ENCODE data around the gene TEX10.
"Not testable (repeated sequence)": the region's sequence is repeated elsewhere in the genome, so short reads cannot be mapped to it uniquely, and the experiment has no call there.

Gene TEX10

GRCh38 chr9:100350188-100350587, 2.6 kb downstream of the TEX10 start:
- H3K9me3 ChIP-seq (ENCODE audit: control insufficient read depth, low read length), result peaks cover 4% of the 10 kb centered on the region
- H3K27ac ChIP-seq (ENCODE audit: low read depth, low read length, severe bottlenecking), result no peak overlapping the region
- peaks cover 8% of the 10 kb centered on the region for H3K4me1 ChIP-seq (ENCODE audit: control insufficient read depth, insufficient read depth, low read length, poor library complexity, severe bottlenecking)
- H3K4me3 ChIP-seq (ENCODE audit: extremely low read depth, insufficient read depth, low read length, poor library complexity, severe bottlenecking), result no peak overlapping the region
- peaks cover 25% of the 10 kb centered on the region for H3K36me3 ChIP-seq (ENCODE audit: control insufficient read depth, insufficient read depth, low read length)
- WGBS, 2 experiments (ENCODE audit: insufficient coverage in 2 of 2), result 80 to 100% methylated on average over 1 of the region's 1 CpG

- Histone ChIP-seq H3K4me3 (ENCODE audit: extremely low read depth, insufficient read depth, low read length, poor library complexity, severe bottlenecking) (no peak overlapping the region), H3K27ac (ENCODE audit: low read depth, low read length, severe bottlenecking) (no peak overlapping the region), H3K9me3 (ENCODE audit: control insufficient read depth, low read length) (no peaks in the 10 kb centered on the region), H3K4me1 (ENCODE audit: control insufficient read depth, insufficient read depth, low read length, poor library complexity, severe bottlenecking) (peaks cover 8% of the 10 kb centered on the region), H3K36me3 (ENCODE audit: control insufficient read depth, insufficient read depth, low read length) (peaks cover 39% of the 10 kb centered on the region)
- 90 to 93% methylated on average over 1 to 3 of the region's 3 CpGs for WGBS, 2 experiments (ENCODE audit: insufficient coverage in 2 of 2)
Measured at GRCh38 chr9:100346836-100347235, 5.9 kb downstream of the TEX10 start.

- Histone ChIP-seq H3K9me3 (ENCODE audit: control insufficient read depth, low read length) (no peaks in the 10 kb centered on the region), H3K36me3 (ENCODE audit: control insufficient read depth, insufficient read depth, low read length) (peaks cover 67% of the 10 kb centered on the region), H3K4me1 (ENCODE audit: control insufficient read depth, insufficient read depth, low read length, poor library complexity, severe bottlenecking) (no peaks in the 10 kb centered on the region), H3K4me3 (ENCODE audit: extremely low read depth, insufficient read depth, low read length, poor library complexity, severe bottlenecking) (no peak overlapping the region), H3K27ac (ENCODE audit: low read depth, low read length, severe bottlenecking) (no peak overlapping the region)
- 100% methylated on average over 3 of the region's 3 CpGs for WGBS, 2 experiments (ENCODE audit: insufficient coverage in 2 of 2)
Measured at GRCh38 chr9:100341889-100342288, 10.9 kb downstream of the TEX10 start.

GRCh38 chr9:100340224-100340623, 12.5 kb downstream of the TEX10 start:
- no peaks in the 10 kb centered on the region for H3K4me1 ChIP-seq (ENCODE audit: control insufficient read depth, insufficient read depth, low read length, poor library complexity, severe bottlenecking)
- peaks cover 65% of the 10 kb centered on the region for H3K36me3 ChIP-seq (ENCODE audit: control insufficient read depth, insufficient read depth, low read length)
- H3K9me3 ChIP-seq (ENCODE audit: control insufficient read depth, low read length), result no peaks in the 10 kb centered on the region
- H3K4me3 ChIP-seq (ENCODE audit: extremely low read depth, insufficient read depth, low read length, poor library complexity, severe bottlenecking), result no peak overlapping the region
- no peak overlapping the region for H3K27ac ChIP-seq (ENCODE audit: low read depth, low read length, severe bottlenecking)
- WGBS, 2 experiments (ENCODE audit: insufficient coverage in 2 of 2), result no CpG with 5 or more reads among the region's 2 CpGs

GRCh38 chr9:100338736-100339135, 14.0 kb downstream of the TEX10 start:
- WGBS, 2 experiments (ENCODE audit: insufficient coverage in 2 of 2), result 83 to 90% methylated on average over 2 of the region's 5 CpGs
- not testable (repeated sequence) for H3K4me3 ChIP-seq (ENCODE audit: extremely low read depth, insufficient read depth, low read length, poor library complexity, severe bottlenecking); H3K4me1 ChIP-seq (ENCODE audit: control insufficient read depth, insufficient read depth, low read length, poor library complexity, severe bottlenecking); H3K27ac ChIP-seq (ENCODE audit: low read depth, low read length, severe bottlenecking); H3K9me3 ChIP-seq (ENCODE audit: control insufficient read depth, low read length)
- peaks cover 74% of the 10 kb centered on the region for H3K36me3 ChIP-seq (ENCODE audit: control insufficient read depth, insufficient read depth, low read length)

GRCh38 chr9:100324594-100325200, 28.0 kb downstream of the TEX10 start:
- peaks cover 43% of the 10 kb centered on the region for H3K36me3 ChIP-seq (ENCODE audit: control insufficient read depth, insufficient read depth, low read length)
- no CpG with 5 or more reads among the region's 4 CpGs for WGBS, 2 experiments (ENCODE audit: insufficient coverage in 2 of 2)

GRCh38 chr9:100322954-100323536, 29.7 kb downstream of the TEX10 start:
- H3K27ac ChIP-seq (ENCODE audit: low read depth, low read length, severe bottlenecking), result no peak overlapping the region

More at GRCh38 chr9:100324594-100325200, 28.0 kb downstream of the TEX10 start:
- Histone ChIP-seq H3K27ac (ENCODE audit: low read depth, low read length, severe bottlenecking) (no peak overlapping the region), H3K4me3 (ENCODE audit: extremely low read depth, insufficient read depth, low read length, poor library complexity, severe bottlenecking) (no peak overlapping the region), H3K9me3 (ENCODE audit: control insufficient read depth, low read length) (no peaks in the 10 kb centered on the region), H3K4me1 (ENCODE audit: control insufficient read depth, insufficient read depth, low read length, poor library complexity, severe bottlenecking) (no peaks in the 10 kb centered on the region)

GRCh38 chr9:100317706-100318105, 35.0 kb downstream of the TEX10 start:
- H3K27ac ChIP-seq (ENCODE audit: low read depth, low read length, severe bottlenecking), result no peak overlapping the region
- H3K4me1 ChIP-seq (ENCODE audit: control insufficient read depth, insufficient read depth, low read length, poor library complexity, severe bottlenecking), result no peaks in the 10 kb centered on the region
- no peaks in the 10 kb centered on the region for H3K9me3 ChIP-seq (ENCODE audit: control insufficient read depth, low read length)
- no peak overlapping the region for H3K4me3 ChIP-seq (ENCODE audit: extremely low read depth, insufficient read depth, low read length, poor library complexity, severe bottlenecking)
- WGBS, 2 experiments (ENCODE audit: insufficient coverage in 2 of 2), result no CpG with 5 or more reads among the region's 1 CpG
- H3K36me3 ChIP-seq (ENCODE audit: control insufficient read depth, insufficient read depth, low read length), result peaks cover 73% of the 10 kb centered on the region

More at GRCh38 chr9:100322954-100323536, 29.7 kb downstream of the TEX10 start:
- H3K9me3 ChIP-seq (ENCODE audit: control insufficient read depth, low read length), result no peaks in the 10 kb centered on the region
- no peak overlapping the region for H3K4me3 ChIP-seq (ENCODE audit: extremely low read depth, insufficient read depth, low read length, poor library complexity, severe bottlenecking)
- H3K36me3 ChIP-seq (ENCODE audit: control insufficient read depth, insufficient read depth, low read length), result peaks cover 54% of the 10 kb centered on the region
- 50 to 100% methylated on average over 1 of the region's 3 CpGs for WGBS, 2 experiments (ENCODE audit: insufficient coverage in 2 of 2)
- no peaks in the 10 kb centered on the region for H3K4me1 ChIP-seq (ENCODE audit: control insufficient read depth, insufficient read depth, low read length, poor library complexity, severe bottlenecking)

GRCh38 chr9:100315561-100315960, 37.2 kb downstream of the TEX10 start:
- WGBS, 2 experiments (ENCODE audit: insufficient coverage in 2 of 2), result 92 to 100% methylated on average over 3 of the region's 4 CpGs
- Histone ChIP-seq H3K27ac (ENCODE audit: low read depth, low read length, severe bottlenecking) (no peak overlapping the region), H3K9me3 (ENCODE audit: control insufficient read depth, low read length) (no peaks in the 10 kb centered on the region), H3K36me3 (ENCODE audit: control insufficient read depth, insufficient read depth, low read length) (peaks cover 85% of the 10 kb centered on the region), H3K4me3 (ENCODE audit: extremely low read depth, insufficient read depth, low read length, poor library complexity, severe bottlenecking) (no peak overlapping the region), H3K4me1 (ENCODE audit: control insufficient read depth, insufficient read depth, low read length, poor library complexity, severe bottlenecking) (no peaks in the 10 kb centered on the region)

- Histone ChIP-seq H3K36me3 (ENCODE audit: control insufficient read depth, insufficient read depth, low read length) (peaks cover 79% of the 10 kb centered on the region), H3K4me1 (ENCODE audit: control insufficient read depth, insufficient read depth, low read length, poor library complexity, severe bottlenecking) (no peaks in the 10 kb centered on the region), H3K4me3 (ENCODE audit: extremely low read depth, insufficient read depth, low read length, poor library complexity, severe bottlenecking) (no peak overlapping the region), H3K27ac (ENCODE audit: low read depth, low read length, severe bottlenecking) (no peak overlapping the region), H3K9me3 (ENCODE audit: control insufficient read depth, low read length) (no peaks in the 10 kb centered on the region)
- 86 to 90% methylated on average over 1 to 2 of the region's 2 CpGs for WGBS, 2 experiments (ENCODE audit: insufficient coverage in 2 of 2)
Measured at GRCh38 chr9:100309992-100310391, 42.8 kb downstream of the TEX10 start.

GRCh38 chr9:100308965-100309564, 43.7 kb downstream of the TEX10 start:
- H3K36me3 ChIP-seq (ENCODE audit: control insufficient read depth, insufficient read depth, low read length), result peaks cover 81% of the 10 kb centered on the region
- no peaks in the 10 kb centered on the region for H3K9me3 ChIP-seq (ENCODE audit: control insufficient read depth, low read length)
- no peak overlapping the region for H3K27ac ChIP-seq (ENCODE audit: low read depth, low read length, severe bottlenecking)
- no peak overlapping the region for H3K4me3 ChIP-seq (ENCODE audit: extremely low read depth, insufficient read depth, low read length, poor library complexity, severe bottlenecking)
- H3K4me1 ChIP-seq (ENCODE audit: control insufficient read depth, insufficient read depth, low read length, poor library complexity, severe bottlenecking), result no peaks in the 10 kb centered on the region
- 86 to 100% methylated on average over 1 of the region's 1 CpG for WGBS, 2 experiments (ENCODE audit: insufficient coverage in 2 of 2)

Measured in mesodermal cell (in vitro differentiated cells).